ENCODE data around the gene NOM1.

The NOM1 gene

DNA sequence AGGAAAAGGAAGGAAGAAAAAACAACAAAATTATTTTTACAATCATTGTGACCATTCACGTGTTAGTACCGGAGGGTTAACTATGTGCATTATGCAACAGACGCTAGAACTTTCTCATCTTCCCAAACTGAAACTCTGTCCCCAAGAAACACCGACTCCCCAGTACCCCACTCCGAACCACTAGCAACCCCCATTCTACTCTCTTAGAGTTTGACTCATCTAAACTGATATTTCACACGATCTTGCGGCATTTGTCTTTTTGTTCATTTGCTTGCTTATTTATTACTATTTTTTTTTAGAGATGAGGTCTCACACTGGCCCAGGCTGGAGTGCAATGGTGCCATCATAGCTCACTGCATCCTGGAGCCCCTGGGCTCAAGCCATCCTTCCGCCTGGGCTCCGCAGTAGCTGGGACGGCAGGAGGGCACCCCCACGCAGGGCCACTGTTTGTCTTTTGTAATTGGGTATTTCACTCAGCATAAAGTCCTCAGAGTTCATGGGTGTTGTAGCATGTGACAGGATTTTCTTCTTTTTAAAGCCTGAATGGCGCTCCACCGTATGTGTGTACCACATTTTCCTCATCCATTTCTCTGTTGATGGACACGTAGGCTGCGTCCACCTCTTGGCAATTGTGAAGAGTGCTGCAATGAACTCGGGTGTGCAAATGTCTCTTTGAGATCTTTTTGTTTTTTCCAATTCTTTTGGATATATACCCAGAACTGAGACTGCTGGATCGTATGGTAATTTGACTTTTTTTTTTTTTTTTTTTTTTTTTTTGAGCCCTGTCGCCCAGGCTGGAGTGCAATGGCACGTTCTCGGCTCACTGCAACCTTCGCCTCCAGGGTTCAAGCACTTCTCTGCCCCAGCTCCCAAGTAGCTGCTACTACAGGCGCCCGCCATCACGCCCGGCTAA, 51.5 kb downstream of the NOM1 start:
- H3K4me3 ChIP-seq (replicated peaks; ENCODE audit: insufficient read depth, low read length) = no peak overlapping the region

DNA sequence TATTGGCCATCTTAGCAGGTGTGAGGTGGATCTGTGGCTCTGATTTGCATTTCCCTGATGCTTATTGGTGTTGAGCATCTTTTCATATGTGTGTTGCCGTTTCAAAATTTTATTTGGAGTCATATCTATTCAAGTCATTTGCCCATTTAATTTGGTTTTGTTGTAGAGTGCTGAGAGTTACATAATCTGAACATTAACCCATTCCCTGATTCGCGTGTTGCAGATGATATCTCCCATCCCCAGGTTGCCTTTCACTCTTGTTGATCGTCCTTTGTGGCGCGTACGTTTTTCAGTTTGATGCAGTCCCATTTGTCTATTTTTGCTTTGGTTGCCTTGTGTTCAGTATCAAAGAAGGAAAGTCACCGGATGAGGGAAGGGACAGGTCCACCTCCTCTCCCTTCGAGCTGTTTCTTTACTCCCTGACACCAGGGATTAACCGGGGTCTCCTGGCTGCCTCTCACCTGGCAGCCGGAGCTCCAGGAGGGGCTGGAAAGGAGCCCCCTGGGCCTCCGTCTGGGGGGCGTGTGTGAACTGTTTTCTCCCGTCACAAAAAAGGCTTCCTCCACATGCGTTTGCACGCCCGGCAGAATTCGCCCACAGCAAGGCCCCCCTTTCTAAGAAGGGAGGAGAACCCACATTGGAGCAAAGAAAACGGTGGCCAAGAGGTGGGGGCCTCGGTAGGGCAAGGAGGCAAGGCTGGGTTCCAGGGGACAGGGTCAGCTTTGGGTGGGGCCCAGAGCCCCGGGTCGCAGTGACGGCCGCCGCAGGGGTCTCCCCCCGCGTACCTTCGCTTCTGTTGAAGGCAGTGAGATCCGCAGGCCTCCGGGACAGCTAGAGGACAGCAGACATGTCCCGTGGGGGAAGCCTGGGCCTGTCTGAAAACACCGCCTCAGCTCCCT, 52.7 kb downstream of the NOM1 start:
- DNase-seq (ENCODE audit: low read depth in 1 of 2, low spot score in 1 of 2) = no peak
- peaks cover 82% of the 10 kb centered on the region for H3K27me3 ChIP-seq (ENCODE audit: insufficient read depth, poor library complexity, severe bottlenecking)
- TF ChIP-seq, protein P1, sequence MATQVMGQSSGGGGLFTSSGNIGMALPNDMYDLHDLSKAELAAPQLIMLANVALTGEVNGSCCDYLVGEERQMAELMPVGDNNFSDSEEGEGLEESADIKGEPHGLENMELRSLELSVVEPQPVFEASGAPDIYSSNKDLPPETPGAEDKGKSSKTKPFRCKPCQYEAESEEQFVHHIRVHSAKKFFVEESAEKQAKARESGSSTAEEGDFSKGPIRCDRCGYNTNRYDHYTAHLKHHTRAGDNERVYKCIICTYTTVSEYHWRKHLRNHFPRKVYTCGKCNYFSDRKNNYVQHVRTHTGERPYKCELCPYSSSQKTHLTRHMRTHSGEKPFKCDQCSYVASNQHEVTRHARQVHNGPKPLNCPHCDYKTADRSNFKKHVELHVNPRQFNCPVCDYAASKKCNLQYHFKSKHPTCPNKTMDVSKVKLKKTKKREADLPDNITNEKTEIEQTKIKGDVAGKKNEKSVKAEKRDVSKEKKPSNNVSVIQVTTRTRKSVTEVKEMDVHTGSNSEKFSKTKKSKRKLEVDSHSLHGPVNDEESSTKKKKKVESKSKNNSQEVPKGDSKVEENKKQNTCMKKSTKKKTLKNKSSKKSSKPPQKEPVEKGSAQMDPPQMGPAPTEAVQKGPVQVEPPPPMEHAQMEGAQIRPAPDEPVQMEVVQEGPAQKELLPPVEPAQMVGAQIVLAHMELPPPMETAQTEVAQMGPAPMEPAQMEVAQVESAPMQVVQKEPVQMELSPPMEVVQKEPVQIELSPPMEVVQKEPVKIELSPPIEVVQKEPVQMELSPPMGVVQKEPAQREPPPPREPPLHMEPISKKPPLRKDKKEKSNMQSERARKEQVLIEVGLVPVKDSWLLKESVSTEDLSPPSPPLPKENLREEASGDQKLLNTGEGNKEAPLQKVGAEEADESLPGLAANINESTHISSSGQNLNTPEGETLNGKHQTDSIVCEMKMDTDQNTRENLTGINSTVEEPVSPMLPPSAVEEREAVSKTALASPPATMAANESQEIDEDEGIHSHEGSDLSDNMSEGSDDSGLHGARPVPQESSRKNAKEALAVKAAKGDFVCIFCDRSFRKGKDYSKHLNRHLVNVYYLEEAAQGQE (IDR thresholded peaks at IDR 0.05; ENCODE audit: insufficient replicate concordance, low read depth) = no peak
- no peak for TF ChIP-seq POLR2AphosphoS5 (IDR thresholded peaks at IDR 0.05; ENCODE audit: low read depth)
- TF ChIP-seq SPI1 (IDR thresholded peaks at IDR 0.05; ENCODE audit: borderline replicate concordance, low read depth) = no peak
- TF ChIP-seq GABPA (IDR thresholded peaks at IDR 0.05; ENCODE audit: low read depth) = no peak
- H3K4me3 ChIP-seq (replicated peaks; ENCODE audit: insufficient read depth, low read length) = no peak overlapping the region
- H3K27ac ChIP-seq (replicated peaks) = no peak overlapping the region

More for the DNA sequence above, 51.5 kb downstream of the NOM1 start:
- H3K27me3 ChIP-seq (ENCODE audit: insufficient read depth, poor library complexity, severe bottlenecking) = peaks cover 75% of the 10 kb centered on the region
- H3K27ac ChIP-seq (replicated peaks) = no peak overlapping the region
- no peak for DNase-seq (ENCODE audit: low read depth in 1 of 2, low spot score in 1 of 2)
- TF ChIP-seq POLR2AphosphoS5 (IDR thresholded peaks at IDR 0.05; ENCODE audit: low read depth) (no peak), GABPA (IDR thresholded peaks at IDR 0.05; ENCODE audit: low read depth) (no peak), SPI1 (IDR thresholded peaks at IDR 0.05; ENCODE audit: borderline replicate concordance, low read depth) (no peak)
- TF ChIP-seq, protein P1 (IDR thresholded peaks at IDR 0.05; ENCODE audit: insufficient replicate concordance, low read depth) = no peak
- TF ChIP-seq, protein P2, sequence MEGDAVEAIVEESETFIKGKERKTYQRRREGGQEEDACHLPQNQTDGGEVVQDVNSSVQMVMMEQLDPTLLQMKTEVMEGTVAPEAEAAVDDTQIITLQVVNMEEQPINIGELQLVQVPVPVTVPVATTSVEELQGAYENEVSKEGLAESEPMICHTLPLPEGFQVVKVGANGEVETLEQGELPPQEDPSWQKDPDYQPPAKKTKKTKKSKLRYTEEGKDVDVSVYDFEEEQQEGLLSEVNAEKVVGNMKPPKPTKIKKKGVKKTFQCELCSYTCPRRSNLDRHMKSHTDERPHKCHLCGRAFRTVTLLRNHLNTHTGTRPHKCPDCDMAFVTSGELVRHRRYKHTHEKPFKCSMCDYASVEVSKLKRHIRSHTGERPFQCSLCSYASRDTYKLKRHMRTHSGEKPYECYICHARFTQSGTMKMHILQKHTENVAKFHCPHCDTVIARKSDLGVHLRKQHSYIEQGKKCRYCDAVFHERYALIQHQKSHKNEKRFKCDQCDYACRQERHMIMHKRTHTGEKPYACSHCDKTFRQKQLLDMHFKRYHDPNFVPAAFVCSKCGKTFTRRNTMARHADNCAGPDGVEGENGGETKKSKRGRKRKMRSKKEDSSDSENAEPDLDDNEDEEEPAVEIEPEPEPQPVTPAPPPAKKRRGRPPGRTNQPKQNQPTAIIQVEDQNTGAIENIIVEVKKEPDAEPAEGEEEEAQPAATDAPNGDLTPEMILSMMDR (IDR thresholded peaks at IDR 0.05; ENCODE audit: insufficient read depth, low read length) = no peak

DNA sequence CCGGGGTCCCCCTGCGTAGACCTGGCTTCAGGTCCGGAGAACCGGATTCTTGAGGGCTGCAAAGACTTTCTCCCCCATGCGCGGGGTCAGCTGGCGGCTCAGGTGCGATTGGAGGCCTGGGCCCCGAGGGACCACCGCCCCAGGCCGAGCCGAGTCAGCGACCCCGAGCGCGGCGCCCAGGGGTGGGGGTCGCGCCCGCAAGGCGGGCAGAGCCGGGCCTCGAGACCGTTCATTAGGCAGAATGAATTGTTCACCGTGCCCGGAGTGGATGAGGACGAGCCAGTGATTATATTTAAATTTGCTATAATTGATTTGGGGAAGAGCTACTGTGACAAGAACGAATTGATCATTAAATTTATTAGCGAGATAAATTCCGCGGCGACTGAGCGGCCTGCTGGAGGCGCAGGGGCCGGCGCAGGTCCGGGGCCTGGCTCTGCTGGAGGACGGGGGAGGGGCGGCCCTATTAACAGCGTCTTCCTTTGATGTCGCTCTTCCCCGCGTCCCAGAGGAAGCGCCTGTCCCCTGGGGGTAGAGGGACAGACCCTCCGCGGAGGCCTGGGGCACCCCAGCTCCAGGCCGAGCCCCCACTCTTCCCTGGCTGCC, 53.4 kb downstream of the NOM1 start:
- H3K27ac ChIP-seq (replicated peaks) = no peak overlapping the region
- TF ChIP-seq, protein P1 (IDR thresholded peaks at IDR 0.05; ENCODE audit: insufficient replicate concordance, low read depth) = no peak
- TF ChIP-seq POLR2AphosphoS5 (IDR thresholded peaks at IDR 0.05; ENCODE audit: low read depth) (no peak), SPI1 (IDR thresholded peaks at IDR 0.05; ENCODE audit: borderline replicate concordance, low read depth) (no peak), GABPA (IDR thresholded peaks at IDR 0.05; ENCODE audit: low read depth) (no peak)
- TF ChIP-seq, protein P2 (IDR thresholded peaks at IDR 0.05; ENCODE audit: insufficient read depth, low read length) = no peak
- no peak overlapping the region for H3K4me3 ChIP-seq (replicated peaks; ENCODE audit: insufficient read depth, low read length)
- peaks cover 82% of the 10 kb centered on the region for H3K27me3 ChIP-seq (ENCODE audit: insufficient read depth, poor library complexity, severe bottlenecking)
- no peak for DNase-seq (ENCODE audit: low read depth in 1 of 2, low spot score in 1 of 2)
